Activated CD8-positive, alpha-beta memory T cell treated with anti-CD3 and anti-CD28 coated beads for 24 hours (primary cell): ENCODE measurements around the gene NIPAL1.

Source experiments
- DNase-seq: peaks from one replicate; pipeline ENCODE4 v3.0.0-alpha.2; 2020

Gene NIPAL1

DNA sequence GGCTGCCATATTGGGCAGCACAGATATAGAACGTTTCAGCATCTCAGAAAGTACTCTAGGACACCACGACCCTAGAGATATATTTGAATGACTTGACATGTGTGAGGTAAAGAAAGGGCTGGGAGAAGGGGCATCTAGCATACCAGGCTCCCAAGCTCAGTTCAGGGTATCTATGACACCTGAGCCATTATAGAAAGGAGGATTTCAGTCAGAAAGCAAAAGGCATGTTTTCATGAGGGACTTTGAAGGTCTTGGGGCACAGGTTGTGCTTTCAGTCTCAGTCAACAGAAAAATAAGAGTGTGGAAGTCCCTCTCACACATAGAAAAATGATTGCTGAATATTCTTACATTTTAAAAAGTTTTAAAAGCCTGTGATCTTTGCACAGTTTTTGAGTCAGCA, 51.6 kb downstream of the NIPAL1 start:
- DNase-seq, result no peak

DNA sequence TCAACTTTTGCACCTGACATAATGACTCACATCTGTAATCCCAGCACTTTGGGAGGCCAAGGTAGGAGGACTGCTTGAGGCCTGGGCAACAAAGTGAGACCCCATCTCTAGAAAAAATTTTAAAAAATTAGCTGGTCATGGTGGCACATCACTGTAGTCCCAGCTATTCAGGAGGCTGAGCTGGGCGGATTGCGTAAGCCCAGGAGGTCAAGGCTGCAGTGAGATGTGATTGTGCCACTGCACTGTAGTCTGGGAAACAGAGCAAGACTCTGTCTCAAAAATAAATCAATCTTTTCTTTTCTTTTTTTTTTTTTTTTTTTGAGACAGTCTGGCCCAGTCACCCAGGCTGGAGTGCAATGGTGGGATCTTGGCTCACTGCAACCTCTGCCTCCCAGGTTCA, 52.5 kb downstream of the NIPAL1 start:
- no peak for DNase-seq

DNA sequence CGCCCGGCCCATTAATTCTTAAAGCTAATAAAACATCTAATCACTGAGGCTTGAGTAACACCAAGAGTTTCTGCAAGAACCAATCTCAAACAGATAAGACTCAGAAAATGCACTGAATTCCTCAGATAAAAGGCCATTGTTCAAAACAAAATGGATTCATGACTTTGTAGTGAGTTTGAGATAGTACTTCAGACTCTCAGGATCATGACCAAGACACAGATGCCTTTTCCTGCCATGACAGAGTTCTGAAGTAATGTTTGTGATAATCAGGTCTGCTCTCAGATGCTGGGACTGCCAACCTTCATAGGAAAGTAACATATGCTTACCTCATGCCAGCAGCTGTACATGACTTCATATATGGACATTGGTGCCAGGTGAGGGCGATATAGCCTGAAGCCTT, 54.6 kb downstream of the NIPAL1 start:
- no peak for DNase-seq

DNA sequence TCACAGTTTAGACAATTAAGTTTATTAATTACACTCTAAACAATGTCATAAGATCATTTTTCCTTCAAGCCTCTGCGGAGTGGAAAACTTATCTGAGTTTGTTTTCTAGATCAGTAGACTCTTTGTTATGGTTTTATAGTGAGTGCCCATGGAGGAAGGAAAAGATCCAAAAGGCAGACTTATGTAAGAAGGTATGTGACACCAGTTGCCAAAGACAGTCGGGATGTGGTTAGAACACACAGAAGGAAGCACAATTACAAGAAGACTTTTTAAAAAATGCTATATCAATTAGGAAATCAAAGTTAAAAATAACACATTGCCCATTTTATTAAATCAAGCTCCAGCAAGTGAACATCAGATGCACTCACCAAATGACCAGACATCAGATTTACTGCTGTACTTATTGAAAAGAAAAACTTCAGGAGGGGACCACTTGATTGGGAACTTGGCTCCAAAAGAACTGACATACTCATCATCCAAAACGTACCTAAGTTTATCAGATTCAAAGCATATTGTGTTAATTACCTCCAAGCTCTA, 57.1 kb downstream of the NIPAL1 start:
- DNase-seq, result no peak

DNA sequence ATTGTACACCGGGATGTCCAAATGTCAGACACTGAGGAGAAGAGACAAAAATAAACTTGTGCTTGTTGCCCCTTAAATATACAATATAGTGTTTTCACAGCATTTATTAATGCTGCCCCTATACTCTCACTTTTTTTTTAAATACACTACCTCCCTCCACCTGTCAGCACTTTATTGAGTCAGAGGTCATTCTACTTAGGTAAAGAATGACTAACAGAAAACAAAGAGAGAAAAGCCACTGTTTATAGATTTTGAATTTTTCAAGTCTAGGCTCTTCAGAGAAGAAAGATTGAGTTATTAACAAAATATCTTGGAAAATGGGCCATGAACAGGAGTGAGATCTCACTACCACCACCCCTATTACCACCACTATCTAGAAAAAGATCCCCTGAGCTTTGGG, 58.1 kb downstream of the NIPAL1 start:
- DNase-seq, result no peak

DNA sequence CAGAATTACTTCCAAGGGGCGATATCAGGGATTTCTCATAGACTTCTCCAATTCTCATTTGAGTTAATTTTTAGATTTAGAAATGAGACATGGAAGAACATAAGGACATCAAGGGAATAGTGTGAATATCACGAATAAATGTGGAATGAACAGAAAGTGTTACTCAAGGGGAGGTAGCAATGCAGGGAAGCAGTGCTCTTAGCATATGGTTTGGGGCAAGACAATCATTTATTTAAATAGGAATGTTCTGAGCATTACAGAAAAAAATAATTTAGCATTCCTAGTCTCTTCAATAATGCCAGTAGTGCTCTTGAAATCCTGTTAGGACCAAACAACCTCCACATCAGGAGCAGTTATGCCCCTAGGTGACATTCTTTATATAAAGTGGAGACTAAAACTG, 61.9 kb downstream of the NIPAL1 start:
- no peak for DNase-seq

DNA sequence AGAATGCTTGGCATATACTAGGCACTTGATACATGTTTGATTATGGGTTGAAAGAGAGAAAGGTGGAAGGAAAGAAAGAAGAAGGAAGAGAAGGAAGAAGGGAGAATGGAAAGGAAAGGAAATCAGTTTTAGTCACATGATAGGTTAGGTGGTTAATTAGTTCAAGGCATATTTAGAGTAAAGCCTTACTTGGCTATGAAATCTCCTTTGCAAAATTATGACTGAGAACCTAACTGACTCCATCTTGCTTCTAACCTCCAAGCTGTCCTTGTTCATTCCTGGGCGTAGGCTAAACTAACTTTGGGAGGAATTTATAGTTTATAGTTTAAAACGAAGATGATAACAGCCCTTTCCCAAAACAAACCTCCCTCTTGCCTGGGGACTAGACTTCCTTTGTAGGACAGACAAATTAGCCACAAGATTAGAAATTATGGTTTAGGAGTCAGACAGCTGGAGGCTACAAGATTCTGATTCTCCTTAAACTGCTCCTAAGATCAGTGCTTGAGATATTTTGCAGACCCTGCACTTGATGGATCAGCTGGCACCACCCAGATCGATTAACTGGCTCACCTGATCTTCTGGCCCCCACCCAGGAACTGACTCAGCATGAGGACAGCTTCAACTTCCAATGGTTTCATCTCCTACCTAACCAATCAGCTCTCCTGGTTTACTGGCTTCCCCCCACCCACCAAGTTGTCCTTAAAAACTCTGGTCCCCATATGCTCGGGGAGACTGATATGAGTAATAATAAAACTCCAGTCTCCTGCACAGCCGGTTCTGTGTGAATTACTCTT, 62.5 kb downstream of the NIPAL1 start:
- DNase-seq, result no peak

DNA sequence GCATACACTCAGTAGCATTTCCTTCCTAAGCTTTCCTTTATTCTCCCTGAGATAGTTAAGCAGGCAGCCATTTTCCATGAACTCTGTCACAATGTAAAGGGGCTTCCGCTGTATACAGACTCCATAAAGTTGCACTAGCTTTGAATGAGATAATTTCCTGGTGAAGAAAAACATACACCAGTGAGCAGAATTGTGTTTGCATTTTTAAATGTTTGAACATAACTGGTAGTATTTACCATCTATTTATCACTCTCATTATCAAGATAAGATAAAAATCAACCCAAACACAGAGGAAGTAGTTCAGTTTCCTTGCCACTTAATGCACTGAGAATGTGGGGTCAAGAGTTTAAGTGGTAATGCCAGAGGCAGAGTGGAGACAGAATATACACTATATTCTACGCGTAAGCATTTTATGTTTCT, 63.4 kb downstream of the NIPAL1 start:
- no peak for DNase-seq

DNA sequence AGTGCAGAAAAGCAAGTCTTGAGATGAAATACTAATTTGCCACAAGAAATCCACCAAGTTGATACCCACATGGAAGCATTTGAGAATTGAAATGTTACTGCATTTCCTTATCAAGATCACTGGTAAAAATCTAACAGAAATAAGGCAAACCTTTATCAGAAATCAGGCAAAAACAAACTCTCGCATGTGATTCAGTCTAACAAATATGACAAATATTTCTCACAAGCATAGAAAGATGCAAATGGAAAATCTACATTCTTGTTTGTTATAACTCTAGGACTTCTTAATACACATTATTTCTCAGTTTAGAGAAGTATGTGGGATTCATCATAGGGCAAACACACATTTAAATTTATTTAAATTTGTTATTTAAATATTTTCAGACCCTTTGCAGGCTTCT, 64.6 kb downstream of the NIPAL1 start:
- no peak for DNase-seq

DNA sequence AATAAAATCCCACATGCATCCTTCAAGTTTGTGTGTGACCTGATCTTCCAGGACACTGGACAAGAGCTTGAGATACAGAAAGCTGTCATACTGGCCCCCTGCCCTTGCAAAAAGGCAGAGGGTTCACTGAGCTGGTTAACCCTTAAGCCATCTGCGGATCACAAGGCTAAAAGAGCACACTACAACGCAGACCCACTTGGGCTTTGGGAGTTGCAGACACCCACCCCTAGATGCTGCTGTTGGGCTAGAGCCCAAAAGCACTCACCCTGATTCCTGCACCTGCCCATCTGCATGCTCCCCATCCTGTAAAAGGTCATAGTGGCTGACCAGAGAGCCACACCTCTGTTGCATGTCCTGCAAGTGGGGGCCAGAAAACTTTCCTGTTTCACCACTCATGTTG, 66.4 kb downstream of the NIPAL1 start:
- DNase-seq, result no peak

DNA sequence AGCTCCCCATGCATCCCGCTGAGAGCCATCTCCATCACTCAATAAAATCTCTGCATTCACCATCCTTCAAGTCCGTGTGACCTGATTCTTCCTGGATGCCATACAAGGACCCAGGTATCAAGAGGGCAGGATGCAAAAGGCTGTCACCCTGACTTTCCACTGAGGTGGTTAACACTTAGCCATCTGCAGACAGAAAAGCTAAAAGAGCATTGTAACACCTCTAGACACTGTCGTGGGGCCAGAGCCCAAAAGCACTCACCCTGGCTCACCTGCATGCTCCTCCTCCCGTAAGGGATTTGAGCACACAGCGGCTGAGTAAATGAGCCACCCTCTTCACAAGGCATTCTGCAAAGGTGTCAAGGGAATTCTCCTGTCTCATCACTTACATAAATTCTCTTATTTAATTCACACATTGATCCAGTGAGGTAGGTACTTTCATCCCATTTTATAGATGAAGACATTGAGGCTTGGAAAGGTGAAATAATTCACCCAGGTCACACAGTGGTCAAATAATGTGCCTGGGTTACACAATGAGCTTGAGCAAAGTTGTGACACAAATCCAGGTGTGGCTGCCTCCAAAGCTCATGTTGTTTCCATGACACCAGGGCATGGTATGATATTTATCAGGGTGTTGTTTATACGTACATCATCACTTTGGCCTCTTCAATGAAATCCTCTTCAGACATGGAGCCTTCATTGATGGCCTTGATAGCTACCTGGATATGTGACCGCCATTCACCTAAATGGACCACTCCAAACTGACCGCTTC, 69.4 kb downstream of the NIPAL1 start:
- no peak for DNase-seq
